Heart left ventricle (tissue), 13 donors: ENCODE data around the gene CADPS2.

Experiments used
- CTCF ChIP-seq, 12 donors: fragments of 200-600 bp; sonication (generic) in 4 of 12; IDR thresholded peaks; one replicate each; pipeline versions ENCODE4 v1.5.0 to v1.8.0; 2018 to 2022; ENCODE audit warnings: antibody characterized with exemption in 12 of 12, mild to moderate bottlenecking in 5 of 12
- POLR2A ChIP-seq, 2 donors: fragments of 450-650 bp; IDR thresholded peaks; one replicate each; pipeline ENCODE4 v1.6.1; 2017; ENCODE audit warnings: antibody characterized with exemption in 2 of 2, mild to moderate bottlenecking in 2 of 2, moderate library complexity in 2 of 2
- donor health status: ischemic (EF 13 %, LVEDD 7.1; RV severe dilation, severe dysfunction).
- donor health status: DM: no; HTN: yes; CAD: no.
- donor health status: DM: no; HTN: no; CAD: no.
- donor health status: ischemic (EF 25% LVEDD 6.9; RV normal size, moderate dysfunction).
- donor health status: ischemic (EF 25% LVEDD 5.7; RV mildly dilated, moderate dysfunction).
- donor health status: ischemic (EF 35%, LVEDD 5.7; RV mildly dilated, moderate dysfunction).
- donor health status: nonischemic (EF 11% LVEDD 7.7; RV severe dilation, severe dysfunction).
- donor health status: DM: yes; HTN: yes; CAD: no.
- donor health status: PGD.
- donor health status: ischemic (EF 29% LVEDD 5.4; RV normal size, mild dysfunction).
- donor health status: nonischemic (EF 23%, LVEDD 6.1; RV moderate dilation, normal function).

GRCh38 chr7:122535086-122535485 lies 351.2 kb downstream of the CADPS2 start:
- TF ChIP-seq CTCF (IDR thresholded peaks at IDR 0.05) = no peak
- TF ChIP-seq POLR2A (IDR thresholded peaks at IDR 0.05) = no peak
